H9 (cell line): ENCODE measurements around the gene SPRTN. TPM values are rescaled to one million over a fixed set of nuclear protein-coding genes. Genes with fewer than 3 reads are reported as not detected.
A peak's percentile ranks its signal among the peaks of the same experiment; 100 is the strongest.

Experiments
- DNase-seq: peaks from one replicate; pipeline ENCODE4 v3.0.0-alpha.2; 2017
- H2AFZ ChIP-seq: one replicate; pipeline ENCODE4 v1.6.1; 2013; ENCODE audit warnings: mild to moderate bottlenecking, low read length, control low read depth, moderate library complexity
- H2AK5ac ChIP-seq: 2 replicates; pipeline ENCODE4 v1.6.1; 2013; ENCODE audit warnings: low read length, control low read depth, mixed read lengths; ENCODE audit not compliant: insufficient read length
- H2BK120ac ChIP-seq: one replicate; pipeline ENCODE4 v1.6.1; 2013; ENCODE audit warnings: low read depth, mild to moderate bottlenecking, low read length, control low read depth, inconsistent platforms; ENCODE audit not compliant: poor library complexity, severe bottlenecking
- H2BK12ac ChIP-seq: 2 replicates; pipeline ENCODE4 v1.6.1; 2013; ENCODE audit warnings: low read length, control low read depth, mixed read lengths, low read depth; ENCODE audit not compliant: insufficient read length
- H2BK15ac ChIP-seq: 2 replicates; pipeline ENCODE4 v1.6.1; 2013; ENCODE audit warnings: low read depth, low read length, control low read depth
- H2BK20ac ChIP-seq: one replicate; pipeline ENCODE4 v1.6.1; 2013; ENCODE audit warnings: low read depth, mild to moderate bottlenecking, low read length, control low read depth, inconsistent platforms; ENCODE audit not compliant: poor library complexity, severe bottlenecking
- H2BK5ac ChIP-seq: 2 replicates; pipeline ENCODE4 v1.6.1; 2013; ENCODE audit warnings: low read length, control low read depth, mixed read lengths; ENCODE audit not compliant: insufficient read length
- H3K14ac ChIP-seq: 2 replicates; pipeline ENCODE4 v1.6.1; 2013; ENCODE audit warnings: low read length, control low read depth; ENCODE audit not compliant: insufficient read depth
- H3K18ac ChIP-seq: 2 replicates; pipeline ENCODE4 v1.6.1; 2013; ENCODE audit warnings: low read depth, mild to moderate bottlenecking, mixed read lengths, low read length, control low read depth; ENCODE audit not compliant: insufficient read length
- H3K23ac ChIP-seq: 2 replicates; pipeline ENCODE4 v1.6.1; 2013; ENCODE audit warnings: low read length, control low read depth, mixed read lengths, low read depth; ENCODE audit not compliant: insufficient read length
- H3K23me2 ChIP-seq: 2 replicates; pipeline ENCODE4 v1.6.1; 2013; ENCODE audit warnings: low read depth, mild to moderate bottlenecking, mixed read lengths, low read length, control low read depth; ENCODE audit not compliant: insufficient read length, poor library complexity, severe bottlenecking
- H3K27ac ChIP-seq: 2 replicates; pipeline ENCODE4 v1.5.1; 2013; ENCODE audit warnings: low read length, control low read depth, mixed read lengths, low read depth; ENCODE audit not compliant: insufficient read length
- H3K27me3 ChIP-seq: 2 replicates; pipeline ENCODE4 v1.6.1; 2013; ENCODE audit warnings: low read length, control low read depth, inconsistent platforms; ENCODE audit not compliant: insufficient read depth
- H3K4ac ChIP-seq: 2 replicates; pipeline ENCODE4 v1.6.1; 2013; ENCODE audit warnings: low read depth, mild to moderate bottlenecking, control low read depth, inconsistent platforms, low read length, moderate library complexity
- H3K4me1 ChIP-seq: 2 replicates; pipeline ENCODE4 v1.6.1; 2013; ENCODE audit warnings: low read length, control low read depth, inconsistent platforms; ENCODE audit not compliant: insufficient read depth
- H3K4me2 ChIP-seq: 2 replicates; pipeline ENCODE4 v1.6.1; 2013; ENCODE audit warnings: low read length, control low read depth, mixed read lengths; ENCODE audit not compliant: insufficient read length, insufficient read depth
- H3K56ac ChIP-seq: 2 replicates; pipeline ENCODE4 v1.6.1; 2013; ENCODE audit warnings: low read depth, mild to moderate bottlenecking, mixed read lengths, low read length, control low read depth; ENCODE audit not compliant: insufficient read length
- H3K79me1 ChIP-seq: 2 replicates; pipeline ENCODE4 v1.6.1; 2013; ENCODE audit warnings: low read depth, mild to moderate bottlenecking, moderate library complexity, low read length, control low read depth, inconsistent platforms; ENCODE audit not compliant: insufficient read depth, poor library complexity, severe bottlenecking
- H3K79me2 ChIP-seq: 2 replicates; pipeline ENCODE4 v1.6.1; 2013; ENCODE audit warnings: low read length, control low read depth, inconsistent platforms; ENCODE audit not compliant: insufficient read depth
- H3K9ac ChIP-seq: 2 replicates; pipeline ENCODE4 v1.6.1; 2013; ENCODE audit warnings: low read length, control low read depth, mixed read lengths; ENCODE audit not compliant: insufficient read length; ENCODE audit errors: extremely low read depth
- H3K9me3 ChIP-seq: one replicate; pipeline ENCODE4 v1.6.1; 2013; ENCODE audit warnings: low read depth, low read length, inconsistent platforms; ENCODE audit not compliant: control insufficient read depth
- H3T11ph ChIP-seq: one replicate; pipeline ENCODE4 v1.6.1; 2013; ENCODE audit warnings: mild to moderate bottlenecking, low read length, control low read depth, inconsistent platforms
- H4K20me1 ChIP-seq: one replicate; pipeline ENCODE4 v1.6.1; 2013; ENCODE audit not compliant: control insufficient read depth, insufficient read length, insufficient read depth
- H4K5ac ChIP-seq: 2 replicates; pipeline ENCODE4 v1.6.1; 2013; ENCODE audit warnings: low read depth, mild to moderate bottlenecking, mixed read lengths, low read length, control low read depth; ENCODE audit not compliant: insufficient read length
- H4K8ac ChIP-seq: replicated peaks from 2 replicates; pipeline ENCODE4 v1.6.1; 2013; ENCODE audit warnings: low read length, control low read depth, mixed read lengths, low read depth; ENCODE audit not compliant: insufficient read length
- H4K91ac ChIP-seq: 2 replicates; pipeline ENCODE4 v1.6.1; 2013; ENCODE audit warnings: low read depth, mild to moderate bottlenecking, moderate library complexity, mixed read lengths, low read length, control low read depth; ENCODE audit not compliant: insufficient read length
- H3K27ac Mint-ChIP-seq, 3 experiments: 2 replicates in 2 of 3; 3 replicates in 1 of 3; pipeline ENCODE4 v1.8.0; 2020 to 2021; ENCODE audit warnings: mixed read lengths in 3 of 3, mild to moderate bottlenecking in 1 of 3, moderate library complexity in 1 of 3
- H3K27me3 Mint-ChIP-seq: 2 replicates; pipeline ENCODE4 v1.8.0; 2021; ENCODE audit warnings: low read depth, mild to moderate bottlenecking, moderate library complexity, mixed read lengths
- H3K36me3 Mint-ChIP-seq, 3 experiments: 2 replicates in 2 of 3; 3 replicates in 1 of 3; pipeline ENCODE4 v1.8.0; 2020 to 2021; ENCODE audit warnings: low read depth in 3 of 3, mixed read lengths in 3 of 3; ENCODE audit not compliant: insufficient read depth in 1 of 3
- H3K4me1 Mint-ChIP-seq, 2 experiments: 2 replicates each; pipeline ENCODE4 v1.8.0; 2020; ENCODE audit warnings: mixed read lengths in 2 of 2
- H3K4me3 Mint-ChIP-seq, 2 experiments: 2 replicates in 1 of 2; 3 replicates in 1 of 2; pipeline ENCODE4 v1.8.0; 2020 to 2021; ENCODE audit warnings: mild to moderate bottlenecking in 2 of 2, mixed read lengths in 2 of 2, moderate library complexity in 1 of 2
- H3K9me3 Mint-ChIP-seq, 2 experiments: 2 replicates in 1 of 2; 3 replicates in 1 of 2; pipeline ENCODE4 v1.8.0; 2020; ENCODE audit warnings: mild to moderate bottlenecking in 2 of 2, mixed read lengths in 2 of 2, moderate library complexity in 1 of 2
- CTCF ChIP-seq: fragments of 200-600 bp; sonication (generic); conservative IDR thresholded peaks from 3 replicates; pipeline ENCODE4 v1.8.0; 2021; ENCODE audit warnings: antibody characterized with exemption, mild to moderate bottlenecking
- WGBS: extraction: QIAGEN DNeasy Blood & Tissue Kit; methylation state at CpG from one replicate; pipeline ENCODE4 v1.1.7; 2013; ENCODE audit warnings: missing lambda C conversion rate, low lambda C conversion rate, mixed read lengths; ENCODE audit not compliant: insufficient read length; ENCODE audit errors: extremely low coverage; 5-methylcytosine and 5-hydroxymethylcytosine counted together
- total RNA-seq: library from RNA; stranded (reverse); gene quantifications from 2 replicates; pipeline ENCODE4 v1.2.1, GENCODE V29; 2021

The SPRTN gene
- total RNA-seq, 1 experiment from 2014 or later, result 14.8 TPM

- H2BK5ac ChIP-seq, result no peak overlapping the region
- WGBS, result no CpG with 5 or more reads among the region's 4 CpGs
- Mint-ChIP-seq H3K27ac (no peak overlapping the region; a peak in 1 of 7 replicates), H3K9me3 (no peaks in the 10 kb centered on the region), H3K4me3 (no peak overlapping the region), H3K36me3 (peaks cover 0 to 8% (median 2%) of the 10 kb centered on the region in 3 experiments; a peak in 5 of 7 replicates), H3K4me1 (no peaks in the 10 kb centered on the region), H3K27me3 (no peaks in the 10 kb centered on the region)
- no peaks in the 10 kb centered on the region for H3K27me3 ChIP-seq
- H3K14ac ChIP-seq, result no peak overlapping the region
- no peak overlapping the region for H2BK120ac ChIP-seq
- no peak overlapping the region for H3K18ac ChIP-seq
- no peak overlapping the region for H3T11ph ChIP-seq
- H2BK12ac ChIP-seq, result no peak overlapping the region
- no peak overlapping the region for H2BK20ac ChIP-seq
- H3K23me2 ChIP-seq, result no peaks in the 10 kb centered on the region
- no peak overlapping the region for H3K9ac ChIP-seq
- no peaks in the 10 kb centered on the region for H4K20me1 ChIP-seq
- H3K79me2 ChIP-seq, result no peaks in the 10 kb centered on the region
- no peak overlapping the region for H4K8ac ChIP-seq
- TF ChIP-seq CTCF, result peak; percentile 86
- H3K23ac ChIP-seq, result no peak overlapping the region
- H3K79me1 ChIP-seq, result no peaks in the 10 kb centered on the region
- H3K4ac ChIP-seq, result no peak overlapping the region
- H3K4me2 ChIP-seq, result no peak overlapping the region
- no peak for DNase-seq
- H2BK15ac ChIP-seq, result no peak overlapping the region
- H3K27ac ChIP-seq, result no peak overlapping the region
- H3K56ac ChIP-seq, result no peak overlapping the region
- H4K5ac ChIP-seq, result no peak overlapping the region
- no peaks in the 10 kb centered on the region for H3K9me3 ChIP-seq
- no peak overlapping the region for H2AK5ac ChIP-seq
- H4K91ac ChIP-seq, result no peak overlapping the region
- H3K4me1 ChIP-seq, result no peaks in the 10 kb centered on the region
- no peak overlapping the region for H2AFZ ChIP-seq
Measured at GRCh38 chr1:231357831-231358354, 19.8 kb downstream of the SPRTN start.
